ENCODE results near the gene ANKRD11.
"Not testable (repeated sequence)": the region's sequence is repeated elsewhere in the genome, so short reads cannot be mapped to it uniquely, and the experiment has no call there.

The ANKRD11 gene

GRCh38 chr16:89257281-89257731 lies 233.1 kb downstream of the ANKRD11 start:
- peak in 1 of 2 donors; percentile 15 for ATAC-seq

- ATAC-seq, result peak; percentile 98 to 100
Measured at GRCh38 chr16:89256651-89257254, 233.6 kb downstream of the ANKRD11 start.

- no peak for ATAC-seq
Measured at GRCh38 chr16:89253548-89254287, 236.6 kb downstream of the ANKRD11 start.

DNA sequence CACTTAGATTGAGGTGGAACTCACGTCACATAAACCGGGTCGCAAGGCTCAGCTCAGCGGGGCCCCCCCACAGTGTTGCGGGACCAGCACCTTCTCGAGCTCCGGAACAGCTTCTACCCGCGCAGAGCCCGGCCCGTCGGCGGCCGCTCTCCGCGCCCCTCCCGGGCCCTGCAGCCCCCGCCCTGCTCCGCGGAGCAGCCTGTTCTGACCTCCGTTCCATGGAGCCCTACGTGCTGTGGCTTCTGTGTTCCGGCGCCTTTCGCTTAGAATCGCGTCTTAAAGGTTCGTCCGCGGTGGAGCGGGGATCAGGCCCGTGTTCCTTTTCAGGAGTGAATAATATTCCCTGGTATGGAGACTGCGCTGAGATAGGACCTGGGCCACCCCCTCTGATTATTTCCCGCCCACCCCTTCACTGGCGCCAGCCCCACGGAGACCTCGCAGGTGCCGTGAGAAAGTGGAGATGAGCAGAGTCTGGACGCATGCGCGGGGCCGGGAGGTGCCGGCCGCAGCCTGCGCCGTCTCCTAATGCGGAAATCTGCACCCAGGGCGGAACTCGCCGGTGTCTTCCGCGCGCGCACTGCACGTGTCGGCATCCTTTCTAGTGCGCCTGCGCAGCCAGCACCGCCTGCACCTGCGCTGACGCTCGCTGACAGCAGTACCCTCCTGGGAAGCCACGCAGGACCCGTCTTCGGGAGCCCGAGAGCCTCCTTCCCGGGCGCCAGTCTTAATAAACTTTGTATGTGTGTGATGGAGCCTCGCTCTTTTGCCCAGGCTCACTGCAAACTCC lies 242.0 kb downstream of the ANKRD11 start:
- no peak for ATAC-seq

GRCh38 chr16:89247734-89248075 lies 242.7 kb downstream of the ANKRD11 start:
- ATAC-seq, result peak; percentile 54 to 57

- ATAC-seq, result peak; percentile 80 to 85
Measured at GRCh38 chr16:89246903-89247733, 243.2 kb downstream of the ANKRD11 start.

DNA sequence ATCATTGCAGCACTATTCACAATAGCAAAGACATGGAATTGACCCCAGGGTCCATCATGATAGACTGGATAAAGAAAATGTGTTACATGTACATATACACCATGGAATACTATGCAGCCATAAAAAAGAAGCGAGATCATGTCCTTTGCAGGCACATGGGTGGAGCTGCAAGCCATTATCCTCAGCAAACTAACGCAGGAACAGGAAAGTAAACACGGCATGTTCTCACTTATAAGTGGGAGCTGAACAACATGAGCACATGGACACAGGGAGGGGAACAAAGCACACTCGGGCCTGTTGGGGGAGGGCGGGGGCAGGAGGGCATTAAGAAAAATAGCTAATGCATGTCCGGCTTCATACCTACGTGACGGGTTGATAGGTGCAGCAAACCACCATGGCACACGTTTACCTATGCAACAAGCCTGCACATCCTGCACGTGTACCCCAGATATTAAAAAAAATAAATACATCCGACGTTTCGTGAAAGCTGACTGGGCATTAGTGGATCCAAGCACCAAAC lies 243.9 kb downstream of the ANKRD11 start:
- ATAC-seq, result no peak

GRCh38 chr16:89244754-89245153 lies 245.6 kb downstream of the ANKRD11 start:
- no peak for ATAC-seq

DNA sequence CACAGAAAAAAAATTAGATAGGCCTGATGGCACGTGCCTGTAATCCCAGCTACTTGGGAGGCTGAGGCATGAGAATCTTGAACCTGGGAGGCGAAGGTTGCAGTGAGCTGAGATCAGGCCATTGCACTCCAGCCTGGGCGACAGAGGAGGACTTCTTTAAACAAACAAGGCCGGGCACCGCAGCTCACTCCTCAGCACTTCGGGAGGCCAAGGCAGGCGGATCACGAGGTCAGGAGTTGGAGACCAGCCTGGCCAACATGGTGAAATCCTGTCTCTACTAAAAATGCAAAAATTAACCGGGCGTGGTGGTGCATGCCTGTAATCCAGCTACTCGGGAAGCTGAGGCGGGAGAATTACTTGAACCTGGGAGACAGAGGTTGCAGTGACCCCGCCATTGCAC lies 246.1 kb downstream of the ANKRD11 start:
- ATAC-seq, result not testable (repeated sequence)

DNA sequence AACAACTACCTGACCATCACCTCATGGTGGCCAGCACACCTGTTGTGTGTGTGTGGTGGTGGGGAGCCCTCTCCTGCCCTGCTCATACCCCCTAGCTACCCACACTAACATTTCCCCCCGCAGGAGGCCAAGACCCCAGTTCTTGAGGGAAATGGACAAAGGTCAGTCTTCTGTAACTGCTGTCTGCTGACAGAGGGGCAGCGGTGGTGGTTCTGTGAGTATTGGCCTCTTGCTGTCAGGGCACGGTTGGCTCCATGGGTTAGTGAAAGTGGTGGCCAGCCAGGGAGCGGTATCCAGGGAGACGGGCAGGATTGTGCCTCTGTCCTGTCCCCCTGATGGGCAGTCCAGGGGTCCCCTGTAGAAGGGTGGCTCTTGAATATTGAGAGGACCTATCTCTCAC lies 246.7 kb downstream of the ANKRD11 start:
- ATAC-seq, result no peak

GRCh38 chr16:89242795-89243200 lies 247.6 kb downstream of the ANKRD11 start:
- no peak for ATAC-seq

DNA sequence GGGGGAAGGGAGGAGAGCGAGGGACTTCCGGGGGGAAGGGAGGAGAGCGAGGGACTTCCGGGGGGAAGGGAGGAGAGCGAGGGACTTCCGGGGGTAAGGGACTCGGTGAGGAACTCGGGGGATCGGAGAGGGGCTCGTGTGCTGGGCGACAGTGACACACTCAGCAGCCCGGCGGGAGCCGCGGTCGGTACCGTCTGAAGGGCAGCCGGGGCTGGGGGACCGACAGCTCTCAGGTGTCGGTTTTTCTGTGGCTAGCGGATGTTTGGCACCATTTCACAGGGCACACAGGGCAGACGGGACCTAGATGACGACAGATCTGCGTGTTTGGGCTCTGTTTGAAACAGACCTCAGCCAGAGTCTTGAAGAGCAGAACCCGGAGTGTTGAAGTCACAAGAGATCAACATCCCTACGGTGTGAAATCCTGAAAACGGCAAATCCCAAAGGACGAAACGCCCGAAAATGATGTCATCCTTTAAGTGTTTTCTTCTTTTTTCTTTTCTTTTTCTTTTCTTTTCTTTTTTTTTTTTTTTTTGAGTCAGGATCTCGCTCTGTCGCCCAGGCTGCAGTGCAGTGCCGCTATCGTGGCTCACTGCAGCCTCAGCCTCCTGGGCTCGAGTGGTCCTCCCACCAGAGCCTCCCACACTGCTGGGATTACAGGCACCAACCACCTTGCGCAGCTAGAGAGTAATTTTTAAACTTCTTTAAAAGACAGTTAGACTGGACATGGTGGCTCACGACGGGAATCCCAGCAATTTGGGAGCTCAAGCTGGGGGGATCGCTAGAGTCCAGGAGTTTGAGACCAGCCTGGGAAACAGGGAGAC lies 249.0 kb downstream of the ANKRD11 start:
- ATAC-seq, result peak; percentile 76 to 85

DNA sequence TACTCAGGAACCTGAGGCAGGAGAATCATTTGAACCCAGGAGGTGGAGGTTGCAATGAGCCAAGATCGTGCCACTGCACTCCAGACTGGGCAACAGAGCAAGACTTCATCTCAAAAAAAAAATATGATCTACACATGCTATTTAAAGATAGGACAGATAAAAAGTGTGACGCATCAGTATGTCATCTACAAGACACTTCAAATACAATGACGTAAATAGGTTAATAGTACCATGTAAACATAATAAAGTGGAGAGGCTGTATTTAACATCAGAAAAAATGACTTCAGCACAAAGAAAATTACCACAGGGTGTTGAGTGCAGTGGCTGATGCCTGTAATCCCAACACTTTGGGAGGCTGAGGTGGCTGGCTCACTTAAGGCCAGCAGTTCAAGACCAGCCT lies 252.6 kb downstream of the ANKRD11 start:
- ATAC-seq, result no peak

DNA sequence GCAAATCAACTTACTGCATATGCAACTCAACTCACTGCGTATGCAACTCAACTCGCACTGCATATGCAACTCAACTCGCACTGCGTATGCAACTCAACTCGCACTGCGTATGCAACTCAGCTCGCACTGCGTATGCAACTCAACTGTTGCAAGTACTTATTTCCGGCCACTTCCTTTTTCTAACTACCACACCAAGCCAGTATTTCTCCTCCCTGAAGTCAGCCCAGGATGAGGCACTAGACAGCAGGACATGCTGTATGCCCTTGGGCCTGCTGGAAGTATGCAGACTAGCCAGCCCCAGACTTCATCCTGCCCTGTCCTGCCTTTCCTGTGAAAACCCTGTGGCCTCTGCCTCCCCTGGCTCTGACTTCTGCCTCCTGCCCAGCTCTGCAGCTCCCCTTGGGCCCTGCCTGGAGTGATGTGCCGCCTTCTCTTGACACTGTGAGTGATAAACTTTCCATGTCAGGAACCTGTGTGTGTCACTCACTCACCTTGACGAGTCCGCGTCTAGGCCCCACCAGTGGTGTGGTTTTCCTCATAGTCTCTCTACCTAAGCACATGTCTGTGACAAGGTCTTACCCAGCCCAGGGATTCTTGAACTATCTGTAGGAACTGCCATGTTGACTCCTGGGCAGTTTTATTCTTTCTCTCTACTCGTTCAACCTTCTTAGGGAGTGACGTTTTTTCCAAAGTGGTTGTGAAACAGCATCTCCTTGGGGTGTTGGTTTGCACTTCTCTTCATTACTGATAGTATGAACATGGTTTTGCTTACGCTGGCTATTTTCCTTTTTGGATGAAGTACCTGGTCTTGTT lies 256.5 kb downstream of the ANKRD11 start:
- ATAC-seq, result no peak

- ATAC-seq, result no peak
Measured at GRCh38 chr16:89232107-89232506, 258.3 kb downstream of the ANKRD11 start.

DNA sequence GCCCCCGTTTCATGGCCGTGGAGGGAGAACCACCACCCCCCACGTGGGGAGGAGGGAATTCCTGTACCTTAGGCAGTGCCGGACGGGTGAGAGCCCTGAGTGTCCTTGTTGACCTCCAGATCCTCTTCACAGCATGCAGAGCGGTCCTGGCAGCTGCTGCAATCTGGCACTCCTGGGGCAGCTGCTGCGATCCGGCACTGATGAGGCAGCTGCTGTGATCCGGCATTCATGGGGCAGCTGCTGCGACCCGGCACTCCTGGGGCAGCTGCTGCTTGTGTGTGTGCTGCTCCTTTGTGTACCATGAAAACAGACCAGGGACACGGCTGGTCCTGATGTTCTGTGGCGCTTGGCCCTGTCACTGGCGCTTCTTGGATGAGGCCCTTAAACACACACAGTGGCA lies 260.1 kb downstream of the ANKRD11 start:
- no peak for ATAC-seq

GRCh38 chr16:89224665-89225064 lies 265.7 kb downstream of the ANKRD11 start:
- ATAC-seq, result no peak

DNA sequence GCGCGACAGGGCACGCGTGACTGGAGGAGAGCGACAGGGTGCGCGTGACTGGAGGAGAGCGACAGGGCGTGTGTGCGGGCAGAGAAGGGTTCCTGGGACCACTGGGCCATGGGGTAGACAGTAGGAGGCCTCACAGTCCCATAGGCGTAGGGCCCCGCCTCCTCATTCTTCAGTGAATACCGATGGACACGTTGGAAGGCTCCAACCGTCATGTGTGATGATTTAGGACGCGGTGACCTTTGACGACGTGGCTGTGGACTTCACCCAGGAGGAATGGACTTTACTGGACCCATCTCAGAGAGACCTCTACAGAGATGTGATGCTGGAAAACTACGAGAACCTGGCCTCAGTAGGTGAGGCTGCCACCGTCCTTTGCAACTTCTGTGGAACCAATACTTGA lies 267.4 kb downstream of the ANKRD11 start:
- ATAC-seq, result no peak

- ATAC-seq, result no peak
Measured at GRCh38 chr16:89221604-89222003, 268.8 kb downstream of the ANKRD11 start.

- ATAC-seq, result no peak
Measured at GRCh38 chr16:89219365-89219764, 271.0 kb downstream of the ANKRD11 start.
